Measurements from ENCODE around the gene TBC1D20.
"Not testable (repeated sequence)": the region's sequence is repeated elsewhere in the genome, so short reads cannot be mapped to it uniquely, and the experiment has no call there.

Gene TBC1D20

DNA sequence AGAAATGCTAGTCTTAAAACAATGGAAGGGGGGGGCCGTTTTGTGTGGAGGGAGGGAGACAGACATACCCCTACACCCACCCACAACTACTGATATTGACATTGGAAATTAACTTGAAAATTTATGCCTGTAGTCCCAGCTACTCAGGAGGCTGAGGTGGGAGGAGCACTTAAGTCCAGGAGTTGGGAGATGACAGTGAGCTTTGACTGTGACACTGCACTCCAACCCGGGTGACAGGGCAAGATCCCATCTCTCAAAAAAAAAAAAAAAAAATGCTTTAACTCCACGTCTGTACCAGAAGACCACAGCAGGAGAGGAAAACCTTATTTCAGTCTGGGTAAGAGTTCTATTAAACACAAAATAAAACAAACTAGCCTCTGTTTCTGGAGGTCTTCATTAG, 2.2 kb downstream of the TBC1D20 start:
- no peak overlapping the region for H3K4me3 ChIP-seq (ENCODE audit: low read depth, low read length)
- TF ChIP-seq, protein P1, sequence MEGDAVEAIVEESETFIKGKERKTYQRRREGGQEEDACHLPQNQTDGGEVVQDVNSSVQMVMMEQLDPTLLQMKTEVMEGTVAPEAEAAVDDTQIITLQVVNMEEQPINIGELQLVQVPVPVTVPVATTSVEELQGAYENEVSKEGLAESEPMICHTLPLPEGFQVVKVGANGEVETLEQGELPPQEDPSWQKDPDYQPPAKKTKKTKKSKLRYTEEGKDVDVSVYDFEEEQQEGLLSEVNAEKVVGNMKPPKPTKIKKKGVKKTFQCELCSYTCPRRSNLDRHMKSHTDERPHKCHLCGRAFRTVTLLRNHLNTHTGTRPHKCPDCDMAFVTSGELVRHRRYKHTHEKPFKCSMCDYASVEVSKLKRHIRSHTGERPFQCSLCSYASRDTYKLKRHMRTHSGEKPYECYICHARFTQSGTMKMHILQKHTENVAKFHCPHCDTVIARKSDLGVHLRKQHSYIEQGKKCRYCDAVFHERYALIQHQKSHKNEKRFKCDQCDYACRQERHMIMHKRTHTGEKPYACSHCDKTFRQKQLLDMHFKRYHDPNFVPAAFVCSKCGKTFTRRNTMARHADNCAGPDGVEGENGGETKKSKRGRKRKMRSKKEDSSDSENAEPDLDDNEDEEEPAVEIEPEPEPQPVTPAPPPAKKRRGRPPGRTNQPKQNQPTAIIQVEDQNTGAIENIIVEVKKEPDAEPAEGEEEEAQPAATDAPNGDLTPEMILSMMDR (IDR thresholded peaks at IDR 0.05; ENCODE audit: low read depth, low read length, missing control alignments): no peak
- DNase-seq (ENCODE audit: low read depth): no peak

DNA sequence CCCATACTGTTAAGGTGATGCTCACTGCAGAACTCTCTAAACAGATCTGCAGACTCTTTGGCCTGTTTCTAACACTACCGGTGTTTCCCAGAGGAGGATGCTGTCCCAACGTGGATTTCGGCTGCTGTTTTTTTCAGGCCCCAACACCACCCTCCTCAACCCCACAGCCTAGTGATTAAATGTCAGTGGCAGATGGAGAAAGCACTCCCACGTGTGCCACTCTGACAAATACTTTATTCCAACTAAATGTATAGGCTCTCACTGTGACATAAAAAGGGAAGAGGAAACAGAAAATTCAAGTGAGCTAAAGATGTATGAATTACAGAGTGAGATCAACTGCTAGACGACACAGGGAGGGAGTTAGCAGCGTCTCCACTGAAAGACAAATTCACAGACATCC, 3.6 kb downstream of the TBC1D20 start:
- no peak overlapping the region for H3K4me3 ChIP-seq (ENCODE audit: low read depth, low read length)
- TF ChIP-seq, protein P1 (IDR thresholded peaks at IDR 0.05; ENCODE audit: low read depth, low read length, missing control alignments): no peak
- no peak for DNase-seq (ENCODE audit: low read depth)

DNA sequence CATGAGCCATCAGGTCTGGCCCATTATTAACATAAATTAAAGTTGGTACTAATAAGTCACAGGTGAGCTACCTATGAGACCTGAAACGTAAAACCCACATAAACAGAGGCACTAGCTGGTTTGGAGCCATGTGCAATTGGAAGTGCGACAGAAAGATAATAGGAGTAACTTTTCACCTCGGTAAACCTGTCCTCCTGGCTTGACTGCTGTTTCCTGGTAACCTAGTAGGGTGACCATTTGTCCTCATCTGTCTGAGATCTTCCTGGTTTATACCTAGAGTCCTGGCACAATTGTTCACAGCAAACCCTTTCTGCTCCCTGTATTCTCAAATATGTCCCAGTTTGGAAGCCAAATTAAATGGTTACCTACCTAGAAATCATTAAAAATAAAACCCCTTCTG, 7.4 kb downstream of the TBC1D20 start:
- no peak overlapping the region for H3K4me3 ChIP-seq (ENCODE audit: low read depth, low read length)
- TF ChIP-seq, protein P1 (IDR thresholded peaks at IDR 0.05; ENCODE audit: low read depth, low read length, missing control alignments): no peak
- no peak for DNase-seq (ENCODE audit: low read depth)

DNA sequence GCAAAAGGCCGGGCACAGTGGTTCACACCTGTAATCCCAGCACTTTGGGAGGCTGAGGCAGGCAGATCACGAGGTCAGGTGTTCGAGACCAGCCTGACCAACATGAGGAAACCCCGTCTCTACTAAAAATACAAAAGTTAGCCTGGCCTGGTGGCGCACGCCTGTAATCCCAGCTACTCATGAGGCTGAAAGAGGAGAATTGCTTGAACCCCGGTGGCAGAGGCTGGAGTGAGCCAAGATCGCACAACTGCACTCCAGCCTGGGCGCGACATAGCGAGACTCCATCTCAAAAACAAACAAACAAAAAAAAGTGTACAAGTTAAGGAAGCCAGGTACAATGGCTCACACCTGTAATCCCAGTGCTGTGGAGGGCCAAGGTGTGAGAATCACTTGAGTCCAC, 10.3 kb downstream of the TBC1D20 start:
- not testable (repeated sequence) for H3K4me3 ChIP-seq (ENCODE audit: low read depth, low read length); DNase-seq (ENCODE audit: low read depth)

DNA sequence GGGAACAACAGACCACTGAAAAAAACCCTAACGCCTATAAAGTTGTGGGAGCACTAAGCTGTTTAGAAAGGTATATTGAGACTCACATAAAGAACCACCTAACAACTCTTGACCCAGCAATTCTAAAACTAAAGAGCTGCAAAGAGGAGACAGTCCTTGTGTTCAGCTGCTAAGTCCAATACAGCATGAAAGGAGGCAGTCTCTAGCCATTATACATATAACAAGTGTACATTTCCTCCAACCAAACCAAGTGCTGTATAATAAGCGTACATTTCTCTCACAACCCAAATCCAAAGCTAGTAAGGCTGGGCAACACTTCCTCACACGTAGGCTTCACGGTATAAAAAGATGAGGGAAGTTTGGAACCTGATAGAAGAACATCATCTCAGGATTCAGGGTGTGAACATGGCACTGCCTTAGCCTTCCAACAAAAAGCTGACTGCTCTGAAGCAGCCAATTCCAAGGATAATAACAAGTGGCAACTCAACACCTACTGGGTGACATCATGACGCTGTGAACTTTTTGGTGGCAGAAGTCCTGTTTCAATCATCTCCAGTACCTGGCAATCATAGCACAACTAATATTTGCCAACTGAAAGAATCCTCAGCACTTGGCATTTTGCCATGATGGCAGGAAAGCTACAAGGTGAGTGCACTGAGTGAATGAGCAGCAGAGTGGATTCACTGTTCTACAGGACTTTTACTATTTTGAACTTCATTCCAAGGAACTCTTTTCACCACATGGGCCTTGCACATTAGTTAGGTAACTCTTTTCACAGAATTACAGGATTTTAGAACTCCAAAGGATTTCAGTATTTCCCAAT, 16.6 kb downstream of the TBC1D20 start:
- no peak overlapping the region for H3K4me3 ChIP-seq (ENCODE audit: low read depth, low read length)
- TF ChIP-seq, protein P1 (IDR thresholded peaks at IDR 0.05; ENCODE audit: low read depth, low read length, missing control alignments): no peak
- DNase-seq (ENCODE audit: low read depth): no peak

DNA sequence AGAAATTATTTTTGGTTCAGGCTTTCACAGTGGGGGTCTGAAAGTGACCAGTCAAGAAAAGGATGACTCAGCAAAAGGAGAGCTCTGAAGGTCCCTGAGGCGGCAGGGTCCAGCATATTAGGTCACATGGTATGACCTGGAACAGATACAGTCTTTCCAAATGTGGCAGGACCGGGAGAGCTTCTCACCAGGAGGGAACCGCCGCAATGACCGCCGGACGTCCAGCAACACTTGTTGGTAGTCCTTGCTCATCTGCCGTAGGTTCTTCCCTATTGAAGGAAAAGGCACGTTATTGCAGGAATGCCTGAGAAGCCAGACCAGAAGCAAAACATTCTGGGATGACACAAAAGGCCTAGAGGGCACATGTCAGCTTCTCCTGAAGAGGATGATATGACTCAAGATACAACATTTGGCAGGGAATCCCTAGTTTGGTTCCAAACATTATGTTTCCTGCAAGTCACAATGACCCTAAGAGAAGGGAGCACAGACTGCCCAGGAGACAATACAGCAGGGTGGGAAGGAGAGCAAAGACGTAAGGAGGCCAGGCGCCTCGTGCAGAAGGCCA, 17.4 kb downstream of the TBC1D20 start:
- DNase-seq (ENCODE audit: low read depth): no peak
- TF ChIP-seq, protein P1 (IDR thresholded peaks at IDR 0.05; ENCODE audit: low read depth, low read length, missing control alignments): no peak
- H3K4me3 ChIP-seq (ENCODE audit: low read depth, low read length): no peak overlapping the region

DNA sequence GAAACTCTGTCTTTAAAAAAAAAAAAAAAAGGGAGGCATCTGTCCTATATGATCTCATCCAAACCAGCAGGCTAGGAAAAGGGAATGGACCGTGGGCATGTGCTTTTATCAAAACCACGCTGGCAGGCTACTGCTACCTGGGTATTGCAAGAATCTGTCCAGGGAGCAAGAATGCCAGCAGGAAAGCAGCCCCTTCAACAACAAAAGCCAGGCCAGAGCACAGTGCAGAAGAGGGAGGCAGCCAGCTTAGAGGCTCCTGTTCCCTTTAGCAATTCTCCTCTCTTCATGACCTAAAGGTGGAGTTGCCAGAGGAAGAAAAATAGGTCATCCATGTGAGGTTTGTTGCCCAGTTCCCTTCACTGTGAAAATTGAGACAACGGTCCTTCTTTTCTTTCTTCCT, 18.2 kb downstream of the TBC1D20 start:
- DNase-seq (ENCODE audit: low read depth): no peak
- no peak overlapping the region for H3K4me3 ChIP-seq (ENCODE audit: low read depth, low read length)
- TF ChIP-seq, protein P1 (IDR thresholded peaks at IDR 0.05; ENCODE audit: low read depth, low read length, missing control alignments): no peak
